ENCODE measurements around the gene ISX.

ISX gene

DNA sequence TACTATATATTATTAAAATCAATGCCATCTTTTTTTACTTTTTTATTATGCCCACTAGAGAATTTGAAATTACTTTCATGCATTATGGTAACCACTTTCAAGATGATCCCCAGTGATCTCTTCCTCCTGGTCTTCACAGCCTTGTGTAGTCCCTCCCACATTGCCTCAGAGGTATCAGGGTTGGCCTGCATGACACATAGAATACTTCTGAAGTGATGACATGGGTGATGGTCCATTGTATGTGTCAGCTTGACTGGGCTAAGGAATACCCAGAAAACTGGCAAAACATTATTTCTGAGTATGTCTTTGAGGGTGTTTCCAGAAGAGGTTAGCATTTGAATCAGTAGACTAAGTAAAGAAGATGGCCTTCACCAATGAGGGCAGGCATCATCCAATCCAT, 14.2 kb upstream of the ISX start:
- no peak for DNase-seq (ENCODE audit: low read depth in 2 of 2)

DNA sequence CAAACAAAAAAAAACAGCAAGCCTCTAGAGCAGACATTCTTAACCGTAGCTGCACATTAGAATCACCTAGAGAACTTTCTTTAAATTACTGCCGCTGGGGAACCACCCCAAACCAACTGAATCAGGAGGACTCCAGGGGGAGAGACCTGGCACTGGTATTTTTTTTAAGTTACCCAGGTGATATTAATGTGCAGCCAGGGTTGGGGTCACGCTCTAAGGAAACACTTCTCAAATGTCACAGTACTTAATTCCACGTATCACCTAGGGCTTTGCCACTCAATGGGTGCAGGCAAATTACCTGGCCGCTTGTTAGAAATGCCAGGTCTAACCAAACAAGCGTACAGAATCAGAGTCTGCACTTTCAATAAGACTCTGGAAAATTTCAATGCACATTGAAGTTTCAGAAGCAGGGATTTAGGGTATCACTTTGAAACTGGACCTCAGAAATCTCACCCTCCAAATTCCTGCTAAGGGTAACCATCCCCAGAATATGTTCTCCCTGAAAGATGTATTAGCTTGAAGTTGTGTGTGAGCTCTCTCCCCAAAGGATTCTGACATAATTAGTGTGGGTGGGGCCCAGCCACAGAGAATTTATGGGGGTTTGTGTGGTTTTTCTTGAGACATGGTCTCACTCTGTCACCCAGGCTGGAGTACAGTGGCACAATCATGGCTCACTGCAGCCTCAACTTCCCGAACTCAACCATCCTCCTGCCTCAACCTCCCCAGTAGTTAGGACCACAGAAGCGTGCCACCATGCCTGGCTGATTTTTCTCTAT, 12.7 kb upstream of the ISX start:
- no peak for DNase-seq (ENCODE audit: low read depth in 2 of 2)

DNA sequence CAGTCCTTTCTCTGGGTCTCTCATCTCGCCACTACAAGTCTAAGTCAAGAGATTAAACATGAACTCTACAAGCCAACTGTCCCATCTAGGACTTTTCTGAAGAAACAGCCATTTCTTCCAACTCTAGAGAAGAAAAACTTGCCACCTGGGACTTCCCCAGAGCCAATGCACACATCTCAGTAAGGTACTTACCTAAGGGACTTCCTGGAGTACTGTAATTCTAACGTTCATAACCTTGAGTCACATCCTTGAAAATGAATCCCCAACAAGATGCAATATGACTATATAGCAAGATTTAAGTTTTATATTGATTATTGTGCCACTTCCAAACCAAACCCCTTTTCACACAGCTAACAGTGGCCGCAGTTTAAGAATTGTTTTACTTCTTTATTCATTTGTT, 11.9 kb upstream of the ISX start:
- no peak for DNase-seq (ENCODE audit: low read depth in 2 of 2)

DNA sequence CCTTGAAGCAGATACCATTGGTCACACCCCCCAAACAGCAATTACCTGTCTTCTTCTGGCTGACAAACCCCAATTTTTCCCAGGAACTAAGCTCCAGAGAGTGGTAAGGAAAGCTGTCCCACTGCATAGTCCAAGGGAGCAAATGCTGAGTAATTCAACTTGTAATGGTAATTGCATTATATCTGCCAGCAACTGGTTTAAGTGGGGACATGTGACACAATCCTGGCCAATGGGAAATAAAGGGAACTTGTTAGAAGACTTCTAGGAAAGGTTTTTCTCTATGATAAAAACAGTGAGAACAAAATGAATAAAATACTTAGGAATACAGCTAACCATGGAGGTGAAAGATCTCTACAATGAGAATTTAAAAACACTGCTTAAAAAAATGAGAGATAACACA, 9.5 kb upstream of the ISX start:
- no peak for DNase-seq (ENCODE audit: low read depth in 2 of 2)

DNA sequence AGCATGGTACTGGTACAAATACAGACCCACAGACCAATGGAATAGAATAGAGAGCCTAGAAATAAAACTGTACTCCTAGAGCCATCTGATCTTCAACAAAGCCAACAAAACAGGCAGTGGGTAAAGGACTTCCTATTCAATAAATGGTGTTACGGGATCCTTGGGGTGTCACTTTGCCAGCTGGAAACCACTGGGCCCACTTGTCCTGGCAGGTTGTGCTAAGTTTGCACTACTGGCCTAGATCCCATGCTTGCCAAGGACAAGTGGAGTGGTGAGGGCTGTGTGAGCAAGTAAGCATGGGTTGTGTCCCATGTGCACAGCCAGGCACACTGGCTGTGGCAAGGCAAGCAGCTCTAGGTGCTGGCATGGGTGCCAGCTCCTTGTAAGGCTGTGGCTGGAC, 8.8 kb upstream of the ISX start:
- DNase-seq (ENCODE audit: low read depth in 2 of 2), result no peak

DNA sequence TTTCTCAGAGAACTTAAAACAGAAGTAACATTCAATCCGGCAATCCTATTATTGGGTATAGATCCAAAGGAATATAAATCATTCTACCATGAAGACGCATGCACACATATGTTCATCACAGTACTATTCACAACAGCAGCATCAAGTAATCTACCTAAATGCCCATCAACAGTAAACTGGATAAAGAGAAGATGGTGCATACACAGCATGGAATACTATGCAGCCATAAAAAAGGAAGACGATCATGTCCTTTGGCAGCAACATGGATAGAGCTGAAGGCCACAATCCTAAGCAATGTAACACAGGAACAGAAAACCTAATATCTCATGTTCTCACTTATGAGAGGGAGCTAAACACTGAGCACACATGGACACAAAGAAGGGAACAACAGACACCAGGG, 6.3 kb upstream of the ISX start:
- DNase-seq (ENCODE audit: low read depth in 2 of 2), result no peak

DNA sequence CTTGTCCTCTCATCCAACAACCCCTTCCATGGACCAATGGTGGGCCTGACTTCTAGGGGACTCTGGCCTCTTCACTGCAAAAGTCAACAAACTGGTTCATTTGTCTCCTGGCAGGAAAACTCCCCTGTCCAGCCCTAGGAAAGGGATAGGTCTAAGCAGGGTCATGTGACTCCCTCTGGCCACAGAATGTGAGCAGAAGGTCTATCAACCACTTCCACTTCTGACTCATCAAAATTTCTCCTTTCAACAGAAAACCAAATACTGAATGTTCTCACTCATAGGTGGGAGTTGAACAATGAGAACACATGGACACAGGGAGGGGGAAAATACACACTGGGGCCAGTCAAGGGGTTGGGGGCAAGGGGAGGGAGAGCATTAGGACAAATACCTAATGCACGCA, 1.3 kb upstream of the ISX start:
- no peak for DNase-seq (ENCODE audit: low read depth in 2 of 2)

DNA sequence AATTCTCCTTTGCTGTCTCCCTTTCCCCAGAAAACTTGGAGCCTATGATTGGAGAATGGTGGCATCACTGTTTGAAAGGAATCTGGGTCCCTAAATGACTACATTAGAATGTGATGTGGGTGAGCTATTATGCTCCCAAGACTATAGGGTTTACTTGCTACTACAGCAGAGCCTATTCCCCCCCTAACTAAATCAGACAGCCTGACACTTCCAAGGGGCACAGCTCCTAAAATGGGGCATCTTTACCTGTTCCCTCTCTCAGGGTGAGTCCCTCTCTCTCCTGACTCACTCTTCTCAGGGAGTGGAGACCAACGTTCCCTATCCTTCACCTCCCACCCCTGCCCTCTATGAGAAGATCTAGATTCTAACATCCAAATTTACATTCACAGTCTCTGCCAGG, 775 bp upstream of the ISX start:
- DNase-seq (ENCODE audit: low read depth in 2 of 2), result no peak

DNA sequence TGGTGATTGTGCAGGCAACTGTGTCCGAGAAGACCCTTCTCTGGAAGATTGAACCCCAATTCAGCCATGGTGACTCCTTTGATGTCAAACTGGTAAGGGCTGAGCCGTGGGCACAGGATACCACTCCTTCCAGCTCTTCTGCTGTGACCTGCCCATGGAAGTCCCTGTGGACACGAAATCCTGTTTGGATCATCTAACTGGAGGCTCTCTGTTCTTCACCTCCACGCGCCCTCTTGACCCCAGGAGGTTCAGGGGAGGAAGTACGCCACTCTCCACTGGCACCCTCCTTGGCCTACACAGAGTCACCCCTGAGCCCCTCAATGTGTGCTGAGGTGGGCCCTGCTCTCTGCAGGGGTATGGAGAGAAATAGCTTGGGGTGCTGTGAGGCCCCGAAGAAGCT, 810 bp downstream of the ISX start:
- DNase-seq (ENCODE audit: low read depth in 2 of 2), result no peak

DNA sequence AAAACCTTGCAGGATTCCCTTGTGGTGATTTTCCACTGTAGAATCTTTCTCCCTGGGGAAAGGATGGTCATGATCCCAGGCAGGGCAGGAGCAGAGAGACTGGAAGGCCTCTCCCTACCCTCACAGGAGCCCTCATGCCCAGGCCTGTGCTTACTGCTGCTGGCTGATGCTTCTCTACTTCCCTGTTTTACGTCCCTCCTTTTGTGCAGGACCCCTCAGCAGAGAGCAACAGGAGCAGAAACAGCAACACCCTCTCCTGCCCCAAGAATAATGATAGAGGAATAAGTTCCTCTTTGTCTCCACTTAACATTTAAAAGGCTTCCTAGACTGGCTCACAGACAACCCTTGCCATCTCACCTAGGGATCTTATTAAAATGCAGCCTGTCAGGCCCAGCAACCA, 3.6 kb downstream of the ISX start:
- DNase-seq (ENCODE audit: low read depth in 2 of 2), result no peak

DNA sequence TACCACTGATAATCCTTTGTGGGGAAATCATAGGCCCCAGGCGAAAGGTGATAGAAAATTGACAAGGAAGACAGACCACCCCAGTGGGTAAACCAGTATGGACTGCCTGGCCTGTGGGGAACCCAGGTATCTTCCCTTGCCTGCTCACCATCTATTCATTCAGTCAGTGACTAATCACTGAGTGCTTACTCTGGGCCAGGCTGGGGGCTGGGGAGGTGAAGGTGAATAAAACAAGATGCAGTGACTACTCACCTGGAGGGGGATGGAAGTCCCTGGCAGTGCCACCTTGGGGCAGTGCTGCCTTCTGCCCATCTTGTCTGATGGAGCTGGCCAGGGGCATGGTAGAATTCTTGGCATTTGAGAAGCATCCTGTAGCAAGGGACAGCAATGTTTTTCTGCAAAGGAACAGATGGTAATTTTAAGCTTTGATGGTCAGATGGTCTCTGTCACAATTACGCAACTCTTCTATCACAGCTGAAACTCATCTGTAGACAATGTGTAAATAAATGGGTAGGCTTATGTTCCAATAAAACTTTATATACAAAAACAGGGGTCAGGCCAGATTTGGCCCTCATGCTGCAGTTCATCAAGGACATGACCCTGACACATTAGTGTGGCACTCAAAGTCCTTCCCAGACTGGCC, 4.6 kb downstream of the ISX start:
- no peak for DNase-seq (ENCODE audit: low read depth in 2 of 2)

DNA sequence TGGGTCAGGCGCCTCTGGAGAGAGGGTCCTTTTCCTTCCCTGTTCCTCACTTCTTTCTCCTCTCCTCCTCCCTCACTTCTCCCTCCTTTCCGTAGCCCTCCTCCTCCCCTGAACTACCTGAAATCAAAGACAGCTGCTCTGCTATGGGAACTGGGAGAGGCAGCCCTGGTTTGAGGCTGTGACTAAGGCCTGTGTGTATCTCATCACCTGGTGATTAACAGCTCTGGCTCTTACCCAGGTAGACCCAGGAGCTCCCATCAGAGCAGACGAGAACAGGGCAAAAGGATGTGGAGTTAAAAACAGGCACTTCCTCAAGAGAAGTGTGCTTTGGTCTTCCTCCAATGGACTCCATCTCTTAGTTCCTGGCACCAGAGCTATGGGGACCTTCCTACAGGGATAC, 5.8 kb downstream of the ISX start:
- no peak for DNase-seq (ENCODE audit: low read depth in 2 of 2)

DNA sequence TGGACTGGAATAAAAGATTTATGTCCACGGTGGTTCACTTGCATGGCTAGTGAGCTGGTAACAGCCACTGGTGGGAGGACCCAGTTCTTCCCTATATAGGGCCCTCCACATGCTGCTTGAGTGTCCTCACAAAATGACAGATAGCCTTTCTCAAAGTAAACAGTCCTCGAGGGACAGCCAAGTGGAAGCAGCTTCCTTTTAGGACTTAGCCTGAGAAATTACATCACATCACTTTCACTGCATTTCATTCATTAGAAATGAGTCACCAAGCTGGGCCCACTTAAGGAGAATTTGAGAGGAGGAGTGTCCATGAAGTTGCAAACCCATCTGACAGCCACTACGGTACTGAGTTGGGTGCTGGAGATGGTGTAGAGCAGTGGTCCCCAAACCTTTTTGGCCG, 7.0 kb downstream of the ISX start:
- DNase-seq (ENCODE audit: low read depth in 2 of 2), result no peak

DNA sequence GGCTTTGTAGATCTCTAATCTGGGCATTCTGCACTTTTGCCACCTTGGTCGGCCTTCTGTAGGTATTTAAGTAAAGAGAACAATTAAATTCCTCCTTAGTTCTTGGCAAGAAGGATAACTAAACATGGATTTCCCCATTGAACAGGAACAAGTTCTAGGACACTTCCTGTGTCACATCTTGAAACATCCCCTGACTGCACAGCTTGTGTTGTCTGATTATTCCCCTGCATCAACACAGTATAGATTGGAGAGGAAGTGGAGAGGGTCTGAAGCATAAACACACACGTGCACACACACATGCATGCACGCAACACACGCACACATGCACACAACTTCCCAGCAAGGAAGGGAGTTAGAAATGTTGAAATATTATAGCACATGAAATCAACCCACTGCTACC, 8.6 kb downstream of the ISX start:
- no peak for DNase-seq (ENCODE audit: low read depth in 2 of 2)

DNA sequence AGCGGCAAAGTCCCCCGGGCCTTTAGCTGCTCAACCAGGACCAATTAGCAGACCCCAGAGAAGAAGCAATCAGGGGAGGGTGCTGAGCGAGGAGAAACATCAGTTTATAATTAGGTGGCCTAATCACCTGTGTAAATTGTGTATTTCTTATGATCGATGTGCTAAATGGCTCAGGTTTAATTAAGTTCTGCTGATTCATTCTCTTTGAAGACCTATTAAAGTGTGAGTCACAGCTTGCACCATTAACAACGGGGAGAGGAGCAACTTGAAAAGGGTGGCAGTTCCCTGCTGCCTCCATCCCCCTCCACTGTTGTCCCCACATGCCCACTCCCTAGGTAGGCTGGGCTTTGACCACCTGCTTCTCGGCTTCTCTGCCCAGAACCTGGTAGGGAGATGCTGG, 10.7 kb downstream of the ISX start:
- no peak for DNase-seq (ENCODE audit: low read depth in 2 of 2)

DNA sequence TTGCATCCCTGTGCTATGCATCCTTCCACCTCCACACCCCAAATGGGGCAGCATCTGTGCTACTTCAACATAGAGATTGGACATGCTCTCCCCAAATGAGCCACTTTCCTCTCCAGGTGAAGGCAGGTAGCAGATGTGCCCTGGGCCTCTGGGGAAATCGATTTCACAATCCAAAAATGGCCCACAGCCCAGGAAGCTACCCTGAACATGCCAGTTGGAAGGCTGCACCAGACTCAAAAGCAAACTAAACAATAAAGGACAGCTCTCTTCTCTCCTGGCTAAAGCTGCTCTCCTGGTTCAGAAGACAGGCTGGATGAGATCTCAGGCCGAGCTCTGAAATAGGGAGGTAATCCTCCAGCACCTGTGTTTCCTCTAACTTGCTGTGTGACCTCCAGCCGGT, 19.7 kb downstream of the ISX start:
- DNase-seq (ENCODE audit: low read depth in 2 of 2), result no peak

DNA sequence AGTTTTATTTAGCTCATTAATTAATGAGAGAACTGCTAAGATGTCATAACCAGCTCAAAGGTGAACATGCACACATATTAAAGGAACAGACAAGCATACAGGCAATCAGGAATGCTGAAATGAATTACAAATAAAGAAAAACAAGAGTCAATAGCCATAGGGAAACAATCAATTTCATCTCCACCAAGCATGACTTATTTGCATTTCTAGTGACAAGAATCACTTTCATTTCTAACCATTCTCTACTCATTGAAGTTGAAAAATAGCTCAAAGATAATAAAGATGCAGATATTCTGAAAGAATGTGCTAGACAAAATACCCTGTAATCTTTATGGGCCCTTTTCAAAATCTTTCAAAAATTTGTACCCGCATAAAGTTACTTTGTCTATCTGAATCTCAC, 23.2 kb downstream of the ISX start:
- no peak for DNase-seq (ENCODE audit: low read depth in 2 of 2)

DNA sequence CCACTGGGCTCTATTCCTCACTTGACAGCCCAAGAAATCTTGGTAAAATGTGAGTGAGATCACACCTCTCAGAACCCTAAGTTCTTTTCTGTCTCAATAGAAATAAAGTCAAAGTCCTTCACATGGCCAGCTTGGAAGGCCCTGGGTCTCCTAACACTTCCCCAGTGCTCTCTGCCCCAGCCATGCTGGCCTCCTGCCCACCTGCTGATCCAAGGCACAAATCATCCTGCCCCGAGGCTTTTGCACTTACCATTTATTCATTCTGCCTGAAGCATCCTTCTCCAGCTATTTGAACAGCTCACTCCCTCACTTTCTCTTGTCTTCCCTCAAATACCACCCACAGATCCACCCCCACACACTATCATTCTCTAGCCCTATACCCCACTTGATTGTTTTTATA, 26.4 kb downstream of the ISX start:
- DNase-seq (ENCODE audit: low read depth in 2 of 2), result no peak

DNA sequence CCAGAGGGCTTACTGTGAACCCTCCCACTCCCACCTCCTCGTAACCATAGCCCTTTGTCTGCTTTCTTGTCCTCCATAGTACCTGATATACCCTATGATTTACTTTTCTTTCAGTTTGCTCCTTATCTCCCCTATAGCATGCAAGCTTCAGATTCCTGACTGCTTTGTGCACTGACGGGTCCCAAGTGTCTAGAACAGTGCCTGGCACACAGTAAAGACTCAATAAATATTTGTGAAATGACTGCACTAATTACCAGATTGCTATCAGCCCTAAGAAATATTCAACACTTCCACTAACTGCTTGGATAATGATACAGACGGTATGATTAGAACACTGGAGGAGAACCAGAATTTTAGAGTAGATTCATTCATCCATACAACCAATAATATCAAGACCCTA, 33.0 kb downstream of the ISX start:
- DNase-seq (ENCODE audit: low read depth in 2 of 2), result no peak

DNA sequence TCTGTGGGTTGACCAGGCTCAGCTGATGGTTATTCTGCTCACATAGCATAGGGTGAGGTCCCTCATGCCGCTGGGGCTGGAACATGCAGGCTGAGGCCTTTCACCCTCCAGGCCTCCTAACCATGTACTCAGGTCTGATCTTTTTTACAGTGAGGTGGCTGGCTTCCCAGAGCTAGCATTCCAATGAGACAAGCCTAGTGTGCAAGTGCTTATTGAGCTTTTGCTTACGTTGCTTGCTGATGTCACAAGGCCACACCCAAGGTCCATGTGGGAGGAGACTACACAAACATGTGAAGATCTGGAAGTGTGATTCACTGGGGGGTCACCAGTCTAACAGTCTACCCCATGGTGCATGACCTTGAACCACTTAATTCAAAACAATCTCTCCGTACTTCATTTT, 33.9 kb downstream of the ISX start:
- no peak for DNase-seq (ENCODE audit: low read depth in 2 of 2)

DNA sequence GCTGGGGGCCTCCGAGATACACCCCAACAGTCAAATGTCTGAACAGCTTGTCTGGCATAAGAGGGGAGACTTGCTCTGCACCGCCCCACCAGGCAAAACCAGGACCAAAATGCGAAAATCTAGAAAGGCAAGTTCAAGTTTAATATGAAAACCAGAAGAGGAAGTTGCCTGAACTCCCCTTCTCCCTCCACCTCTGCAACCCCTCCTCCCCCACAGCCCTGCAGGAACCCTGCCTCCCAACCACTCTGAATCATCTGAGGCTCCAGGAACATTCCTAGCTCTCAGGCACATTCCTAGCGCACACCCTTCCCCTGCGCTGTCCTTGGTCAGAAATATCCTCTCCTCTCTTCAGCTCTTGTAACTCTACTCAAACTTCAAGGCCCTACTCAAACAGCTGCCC, 36.7 kb downstream of the ISX start:
- no peak for DNase-seq (ENCODE audit: low read depth in 2 of 2)

DNA sequence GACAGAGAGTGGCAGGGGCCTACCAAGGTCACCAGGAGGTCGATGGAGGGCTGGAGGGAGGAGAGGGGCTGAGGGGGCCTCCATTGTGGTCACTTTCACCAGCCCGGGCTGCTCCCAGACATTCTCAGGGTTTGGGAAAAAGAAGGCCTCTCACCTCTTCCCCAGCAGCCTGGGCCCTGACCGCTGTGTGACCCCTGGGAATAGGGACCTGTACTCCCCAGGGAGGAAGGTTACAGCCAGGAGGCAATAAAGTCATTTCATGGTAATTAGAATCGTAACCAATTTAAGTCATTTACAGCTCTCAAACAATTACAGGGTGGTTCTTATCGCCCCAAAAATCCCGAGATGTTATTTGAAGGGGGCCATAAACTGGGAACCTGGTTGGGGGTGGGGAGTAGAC, 37.8 kb downstream of the ISX start:
- DNase-seq (ENCODE audit: low read depth in 2 of 2), result no peak

DNA sequence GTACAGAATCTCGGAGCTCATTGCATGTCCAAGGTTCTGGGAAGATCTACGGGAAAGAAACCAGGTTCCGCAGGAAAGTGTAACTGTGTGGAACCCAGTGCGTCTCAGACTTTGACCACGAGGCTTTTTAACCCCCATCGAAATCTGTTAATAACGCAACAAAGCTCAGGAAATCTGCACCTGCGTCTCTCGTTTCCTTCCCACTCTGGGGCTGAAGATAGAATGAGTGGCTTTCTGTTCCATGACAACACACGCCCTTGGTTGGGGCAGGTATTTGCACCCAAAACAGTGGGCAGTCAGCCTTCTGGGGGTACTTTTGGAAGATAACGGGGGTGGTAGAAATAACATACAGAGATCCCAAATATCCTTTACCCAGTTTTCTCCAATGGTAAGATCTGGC, 38.5 kb downstream of the ISX start:
- DNase-seq (ENCODE audit: low read depth in 2 of 2), result no peak

DNA sequence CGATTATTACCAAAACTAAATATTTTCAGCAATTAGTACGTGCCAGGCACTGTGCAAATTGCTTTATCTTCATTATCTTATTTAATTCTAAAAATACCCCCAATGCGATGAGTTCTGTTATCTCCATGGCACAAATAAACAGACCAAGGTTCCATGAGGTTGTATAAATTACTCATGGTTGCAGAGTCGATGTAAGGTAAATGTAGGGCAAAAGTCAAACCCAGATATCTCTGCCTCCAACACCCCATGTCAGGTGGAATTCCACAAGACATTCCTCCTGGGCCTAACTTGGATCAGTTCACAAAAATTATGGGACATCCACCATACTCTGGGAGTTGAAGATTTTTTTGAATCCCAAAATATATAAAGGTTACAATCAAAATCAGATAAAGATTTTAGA, 43.7 kb downstream of the ISX start:
- DNase-seq (ENCODE audit: low read depth in 2 of 2), result no peak

All from stimulated activated CD8-positive, alpha-beta memory T cell treated with anti-CD3 and anti-CD28 coated beads, Interleukin-7, amount 100 ng/mL, for 4 hours (primary cell).